ENCODE measurements around the gene CELA3A. TPM values are rescaled to one million over a fixed set of nuclear protein-coding genes. Genes with fewer than 3 reads are reported as not detected.
"Not testable (repeated sequence)": the region's sequence is repeated elsewhere in the genome, so short reads cannot be mapped to it uniquely, and the experiment has no call there.

Gene CELA3A
- total RNA-seq, 4 donors from 2014 or later = 0.74 to 2.4 TPM; not detected in 2

DNA sequence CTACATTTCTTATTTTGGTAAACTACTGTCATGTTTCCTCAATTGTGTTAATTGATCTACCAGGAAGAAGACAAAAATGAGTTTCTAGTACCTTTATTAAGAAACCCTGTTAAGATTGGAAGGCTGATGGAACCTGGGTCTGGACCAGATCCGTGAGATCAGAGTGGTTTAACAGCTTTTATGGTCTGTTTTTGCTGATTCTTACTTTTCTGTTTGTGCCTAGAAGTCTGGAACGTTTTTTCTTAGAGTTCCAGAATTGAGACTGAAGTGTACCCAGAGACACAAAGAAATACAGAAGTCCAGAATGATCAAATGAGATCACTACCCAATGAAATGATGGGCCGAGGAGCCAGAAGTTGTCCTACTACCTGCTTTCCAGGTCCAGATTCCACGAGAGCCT, 28.6 kb downstream of the CELA3A start:
- TF ChIP-seq, protein P1, sequence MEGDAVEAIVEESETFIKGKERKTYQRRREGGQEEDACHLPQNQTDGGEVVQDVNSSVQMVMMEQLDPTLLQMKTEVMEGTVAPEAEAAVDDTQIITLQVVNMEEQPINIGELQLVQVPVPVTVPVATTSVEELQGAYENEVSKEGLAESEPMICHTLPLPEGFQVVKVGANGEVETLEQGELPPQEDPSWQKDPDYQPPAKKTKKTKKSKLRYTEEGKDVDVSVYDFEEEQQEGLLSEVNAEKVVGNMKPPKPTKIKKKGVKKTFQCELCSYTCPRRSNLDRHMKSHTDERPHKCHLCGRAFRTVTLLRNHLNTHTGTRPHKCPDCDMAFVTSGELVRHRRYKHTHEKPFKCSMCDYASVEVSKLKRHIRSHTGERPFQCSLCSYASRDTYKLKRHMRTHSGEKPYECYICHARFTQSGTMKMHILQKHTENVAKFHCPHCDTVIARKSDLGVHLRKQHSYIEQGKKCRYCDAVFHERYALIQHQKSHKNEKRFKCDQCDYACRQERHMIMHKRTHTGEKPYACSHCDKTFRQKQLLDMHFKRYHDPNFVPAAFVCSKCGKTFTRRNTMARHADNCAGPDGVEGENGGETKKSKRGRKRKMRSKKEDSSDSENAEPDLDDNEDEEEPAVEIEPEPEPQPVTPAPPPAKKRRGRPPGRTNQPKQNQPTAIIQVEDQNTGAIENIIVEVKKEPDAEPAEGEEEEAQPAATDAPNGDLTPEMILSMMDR (IDR thresholded peaks at IDR 0.05) = no peak
- ATAC-seq (ENCODE audit: low FRiP score) (no peak), DNase-seq (ENCODE audit: low spot score) (no peak)

DNA sequence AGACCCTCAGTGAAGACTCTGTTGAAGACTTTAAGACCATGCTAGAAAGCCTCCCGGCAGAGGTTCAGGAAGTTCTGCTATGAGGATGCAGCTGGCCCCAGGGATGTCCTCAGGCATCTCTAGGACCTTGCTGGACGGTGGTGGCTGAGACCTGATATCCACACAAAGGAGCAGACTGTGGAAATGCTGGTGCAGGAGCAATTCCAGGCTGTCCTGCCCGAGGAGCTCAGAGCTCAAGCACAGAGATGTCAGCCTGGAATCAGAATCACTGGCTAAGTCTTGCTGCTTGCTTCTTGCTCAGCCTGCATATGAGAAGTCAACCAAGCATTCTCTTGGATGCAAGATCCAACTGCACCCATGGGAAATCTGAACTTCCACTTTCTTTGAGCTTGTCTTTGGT, 29.0 kb downstream of the CELA3A start:
- DNase-seq (ENCODE audit: low spot score) (no peak), ATAC-seq (ENCODE audit: low FRiP score) (no peak)
- TF ChIP-seq, protein P1 (IDR thresholded peaks at IDR 0.05) = no peak

DNA sequence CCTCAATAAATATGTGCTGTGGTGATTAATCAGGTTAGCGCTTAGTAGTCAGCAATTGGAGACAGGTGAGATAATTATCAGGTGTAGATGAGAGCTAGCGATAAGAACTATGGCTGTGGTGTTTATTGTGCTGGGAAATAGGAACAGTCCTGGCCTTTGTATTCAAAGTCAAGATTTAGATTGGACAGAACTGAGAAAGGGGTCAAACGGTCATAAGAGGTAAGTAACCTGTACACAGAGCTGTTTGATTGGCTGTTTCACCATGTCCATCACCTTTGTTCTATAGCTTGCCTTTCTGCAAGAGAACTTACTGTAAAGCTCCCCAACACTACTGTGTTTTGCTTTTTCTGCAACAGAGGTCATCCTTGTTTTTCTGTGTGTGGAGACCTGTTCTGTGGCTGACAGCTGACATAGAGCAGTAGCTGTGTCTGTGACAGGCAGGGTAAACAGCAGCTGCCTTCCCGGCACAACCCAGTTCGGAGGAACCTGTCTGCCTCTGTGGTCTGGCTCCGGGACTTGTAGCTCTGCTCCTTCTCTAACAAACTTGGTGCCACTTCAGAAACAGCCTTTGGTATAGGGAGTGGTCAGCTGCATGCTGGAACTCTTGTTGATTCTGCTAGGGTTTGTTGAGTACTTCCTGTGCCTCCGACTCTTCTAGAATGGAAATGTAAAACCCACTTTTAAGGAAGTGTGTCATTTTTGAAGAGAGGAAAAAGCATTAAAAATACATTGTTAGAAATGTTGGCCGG, 29.9 kb downstream of the CELA3A start:
- DNase-seq (ENCODE audit: low spot score) (no peak), ATAC-seq (ENCODE audit: low FRiP score) (no peak)
- TF ChIP-seq, protein P1 (IDR thresholded peaks at IDR 0.05) = no peak

- ATAC-seq (ENCODE audit: low FRiP score); DNase-seq (ENCODE audit: low spot score): not testable (repeated sequence)
These were observed 33.4 kb downstream of the CELA3A start for GRCh38 chr1:22034834-22035233.

DNA sequence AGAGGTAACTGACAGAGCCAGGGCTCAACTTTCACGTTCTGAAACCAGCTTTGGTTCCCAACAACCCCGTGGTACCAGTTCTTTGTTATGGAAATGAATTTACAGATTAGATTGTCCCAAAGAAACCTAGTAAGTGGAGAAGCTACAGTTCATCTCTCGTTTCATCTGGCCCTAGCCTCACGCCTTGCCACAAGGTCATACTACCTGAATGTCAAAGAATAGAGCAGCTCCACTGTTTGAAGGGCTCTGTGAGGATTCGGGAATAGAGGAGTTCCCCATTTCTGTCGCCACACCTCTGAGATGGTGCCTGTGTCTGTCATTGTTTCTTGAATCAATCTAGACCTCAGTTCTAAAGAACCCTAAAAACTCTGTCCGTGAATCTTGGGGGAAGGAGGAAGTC, 36.1 kb downstream of the CELA3A start:
- DNase-seq (ENCODE audit: low spot score) = no peak
- ATAC-seq (ENCODE audit: low FRiP score) = no peak
- TF ChIP-seq, protein P1 (IDR thresholded peaks at IDR 0.05) = no peak

GRCh38 chr1:22038036-22038435, 36.6 kb downstream of the CELA3A start:
- TF ChIP-seq, protein P1 (IDR thresholded peaks at IDR 0.05) = no peak
- ATAC-seq (ENCODE audit: low FRiP score) (no peak), DNase-seq (ENCODE audit: low spot score) (no peak)

- ATAC-seq (ENCODE audit: low FRiP score) (no peak), DNase-seq (ENCODE audit: low spot score) (no peak)
- TF ChIP-seq, protein P1 (IDR thresholded peaks at IDR 0.05) = no peak
These were observed 38.3 kb downstream of the CELA3A start for GRCh38 chr1:22039594-22040285.
